Measurements from ENCODE around the gene MEIS2. TPM values are rescaled to one million over a fixed set of nuclear protein-coding genes. Genes with fewer than 3 reads are reported as not detected.

MEIS2 gene
- total and polyA plus RNA-seq, 12 donors, result 36.2 to 139 (median 74.8) TPM

GRCh38 chr15:37117030-37117429 lies 16.7 kb upstream of the MEIS2 start:
- Histone ChIP-seq H3K9me3 (replicated peaks in 1 of 3) (no peaks in the 10 kb centered on the region), H3K4me1 (replicated peaks in 1 of 2) (peaks cover 0 to 10% of the 10 kb centered on the region in 2 donors), H3K4me3 (no peak overlapping the region), H3K36me3 (replicated peaks in 1 of 2) (no peaks in the 10 kb centered on the region), H3K27me3 (no peaks in the 10 kb centered on the region), H3K27ac (no peak overlapping the region)
- TF ChIP-seq POLR2A (IDR thresholded peaks at IDR 0.05), result no peak
- no peak for TF ChIP-seq CTCF (IDR thresholded peaks at IDR 0.05)
- 80 to 94% (median 89%) methylated on average over 1 of the region's 1 CpG for WGBS, 4 donors
- DNase-seq, result no peak
- intact Hi-C loops (cut with DNase I), result no loop called here

GRCh38 chr15:37115538-37115937 lies 15.2 kb upstream of the MEIS2 start:
- no peaks in the 10 kb centered on the region for H3K36me3 ChIP-seq (replicated peaks in 1 of 2)
- H3K27me3 ChIP-seq, result no peaks in the 10 kb centered on the region
- H3K4me1 ChIP-seq (replicated peaks in 1 of 2), result peaks cover 4 to 18% of the 10 kb centered on the region in 2 donors
- intact Hi-C loops (cut with DNase I), result no loop called here
- no peak for TF ChIP-seq CTCF (IDR thresholded peaks at IDR 0.05)
- TF ChIP-seq POLR2A (IDR thresholded peaks at IDR 0.05), result no peak
- no peak overlapping the region for H3K27ac ChIP-seq
- DNase-seq, result no peak
- no peaks in the 10 kb centered on the region for H3K9me3 ChIP-seq (replicated peaks in 1 of 3)
- 91 to 95% (median 94%) methylated on average over 3 of the region's 3 CpGs for WGBS, 4 donors
- H3K4me3 ChIP-seq, result no peak overlapping the region

GRCh38 chr15:37112971-37113670 lies 12.8 kb upstream of the MEIS2 start:
- Histone ChIP-seq H3K9me3 (replicated peaks in 1 of 3) (no peaks in the 10 kb centered on the region), H3K27ac (peak overlapping the region in 4 of 5 donors; percentile 30 to 98 (median 92)), H3K27me3 (no peaks in the 10 kb centered on the region), H3K4me3 (no peak overlapping the region), H3K36me3 (replicated peaks in 1 of 2) (no peaks in the 10 kb centered on the region), H3K4me1 (replicated peaks in 1 of 2) (peaks cover 4 to 18% of the 10 kb centered on the region in 2 donors)
- DNase-seq, result no peak
- TF ChIP-seq POLR2A (IDR thresholded peaks at IDR 0.05), result no peak
- intact Hi-C loops (cut with DNase I), result no loop called here
- whole genome bisulfite sequencing, 4 donors, result 75 to 84% (median 81%) methylated on average over 5 of the region's 5 CpGs

GRCh38 chr15:37112171-37112570 lies 11.8 kb upstream of the MEIS2 start:
- no peak for TF ChIP-seq CTCF (IDR thresholded peaks at IDR 0.05)
- no peak for TF ChIP-seq POLR2A (IDR thresholded peaks at IDR 0.05)
- DNase-seq, result peak in 1 of 7 donors; percentile 22
- H3K27ac ChIP-seq, result peak overlapping the region; percentile 30 to 98 (median 89)
- no peak overlapping the region for H3K4me3 ChIP-seq
- H3K9me3 ChIP-seq (replicated peaks in 1 of 3), result no peaks in the 10 kb centered on the region
- no peaks in the 10 kb centered on the region for H3K36me3 ChIP-seq (replicated peaks in 1 of 2)
- intact Hi-C loops (cut with DNase I), result no loop called here
- WGBS, 4 donors, result 19 to 30% (median 24%) methylated on average over 4 of the region's 4 CpGs
- peaks cover 4 to 18% of the 10 kb centered on the region in 2 donors for H3K4me1 ChIP-seq (replicated peaks in 1 of 2)
- H3K27me3 ChIP-seq, result no peaks in the 10 kb centered on the region

DNA sequence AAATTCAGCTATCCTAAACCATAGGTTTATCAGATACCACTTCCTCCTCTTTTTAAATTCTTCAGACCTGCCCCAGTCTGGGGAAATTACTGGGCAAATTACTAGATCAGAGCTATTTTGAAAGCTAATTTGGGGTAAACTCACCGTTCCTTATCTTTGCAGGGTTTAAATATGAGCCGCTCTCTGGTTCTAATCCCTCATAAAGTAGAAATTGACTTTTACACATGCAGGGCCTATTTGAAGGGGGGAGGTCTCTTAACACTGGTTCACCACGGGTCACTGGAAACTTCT lies 11.0 kb upstream of the MEIS2 start:
- intact Hi-C loops (cut with DNase I), result no loop called here
- no peak for DNase-seq
- Histone ChIP-seq H3K4me3 (peak overlapping the region in 2 of 4 donors; percentile 32 to 73), H3K27ac (peak overlapping the region; percentile 85 to 98 (median 98)), H3K36me3 (replicated peaks in 1 of 2) (no peaks in the 10 kb centered on the region), H3K4me1 (replicated peaks in 1 of 2) (peaks cover 4 to 18% of the 10 kb centered on the region in 2 donors), H3K27me3 (no peaks in the 10 kb centered on the region), H3K9me3 (replicated peaks in 1 of 3) (no peaks in the 10 kb centered on the region)
- TF ChIP-seq POLR2A (IDR thresholded peaks at IDR 0.05) (no peak), CTCF (IDR thresholded peaks at IDR 0.05) (no peak)
- 52 to 62% (median 56%) methylated on average over 3 of the region's 3 CpGs for WGBS, 4 donors

Data from adrenal gland (tissue), 12 donors.